ENCODE data around the gene TSHZ2. TPM values are rescaled to one million over a fixed set of nuclear protein-coding genes. Genes with fewer than 3 reads are reported as not detected.

Gene TSHZ2
- total RNA-seq, 1 experiment from 2014 or later: 0.07 TPM

DNA sequence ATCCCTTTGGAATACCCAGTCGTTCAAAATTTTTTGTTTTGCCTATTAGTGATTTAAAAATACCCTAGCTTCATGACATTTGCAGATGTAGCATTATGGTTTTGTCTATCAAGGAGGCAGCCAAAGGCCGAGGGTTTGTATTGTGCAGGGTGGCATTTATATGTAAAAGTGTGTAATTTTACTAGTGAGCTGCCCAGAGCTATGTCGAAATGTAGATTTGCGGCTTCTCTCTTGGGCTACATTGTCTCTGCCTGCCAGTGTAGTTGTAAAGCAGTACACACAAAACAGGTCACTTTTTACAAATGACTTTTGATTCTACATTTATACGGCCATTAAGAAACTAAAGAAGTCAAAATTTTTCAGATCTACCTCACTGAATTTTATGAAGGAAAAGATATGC is 87.7 kb downstream of the TSHZ2 start:
- no peak overlapping the region for H2AFZ ChIP-seq (ENCODE audit: low read depth, low read length, poor library complexity, severe bottlenecking)
- TF ChIP-seq JUND (IDR thresholded peaks at IDR 0.05): no peak
- TF ChIP-seq YY1 (IDR thresholded peaks at IDR 0.05; ENCODE audit: extremely low read depth, insufficient replicate concordance, low read depth, low read length): no peak
- no peak for TF ChIP-seq SP1 (IDR thresholded peaks at IDR 0.05; ENCODE audit: low read depth)
- no peak for TF ChIP-seq ZFX (IDR thresholded peaks at IDR 0.05)
- TF ChIP-seq EZH2 (IDR thresholded peaks at IDR 0.05): no peak
- TF ChIP-seq CBX3 (IDR thresholded peaks at IDR 0.05; ENCODE audit: low read depth): no peak
- no peak for TF ChIP-seq FOSL1 (IDR thresholded peaks at IDR 0.05; ENCODE audit: low read depth)
- no peak for TF ChIP-seq EGR1 (IDR thresholded peaks at IDR 0.05; ENCODE audit: low read depth)
- no peak for TF ChIP-seq CEBPB (IDR thresholded peaks at IDR 0.05; ENCODE audit: low read depth)
- TF ChIP-seq EZH2phosphoT487 (IDR thresholded peaks at IDR 0.05; ENCODE audit: borderline replicate concordance): no peak
- TF ChIP-seq POLR2A (IDR thresholded peaks at IDR 0.05; ENCODE audit: borderline replicate concordance, extremely low read depth, insufficient read depth, insufficient read length): no peak
- no peak for TF ChIP-seq ELF1 (IDR thresholded peaks at IDR 0.05; ENCODE audit: borderline replicate concordance, low read depth)
- POLR2A ChIA-PET: no interaction called here
- H3K4me3 ChIP-seq (replicated peaks in 1 of 2; ENCODE audit: low read depth in 1 of 2, low read length in 2 of 2): no peak overlapping the region
- no peaks in the 10 kb centered on the region for H3K36me3 ChIP-seq (ENCODE audit: control insufficient read depth in 1 of 2, insufficient read depth in 2 of 2, low read length in 2 of 2)
- ATAC-seq (no peak), DNase-seq (ENCODE audit: low read depth, low spot score) (no peak)
- BruUV-seq (replicated peaks): no TSS peak
- H3K9me3 ChIP-seq (ENCODE audit: control insufficient read depth in 1 of 2, insufficient read depth in 1 of 2, low read depth in 1 of 2, low read length in 2 of 2): no peaks in the 10 kb centered on the region
- H4K20me1 ChIP-seq (ENCODE audit: insufficient read depth): no peaks in the 10 kb centered on the region
- intact Hi-C loops (cut with micrococcal nuclease): no loop called here
- no peak overlapping the region for H3K27ac ChIP-seq (ENCODE audit: low read depth, low read length)
- H3K79me2 ChIP-seq (ENCODE audit: insufficient read depth, low read length): no peaks in the 10 kb centered on the region
- no peaks in the 10 kb centered on the region for H3K4me1 ChIP-seq (ENCODE audit: control insufficient read depth in 1 of 2, insufficient read depth in 2 of 2, low read length in 2 of 2)
- H3K4me2 ChIP-seq (ENCODE audit: low read length): no peak overlapping the region
- CTCF ChIA-PET: no interaction called here
- peaks cover 12% of the 10 kb centered on the region; the same call in 1 of the 2 replicates for H3K27me3 ChIP-seq (ENCODE audit: insufficient read depth, low read length)
- RAD21 ChIA-PET (ENCODE audit: low non-redundant PET in 1 of 2, low total read pairs in 2 of 2, uncharacterized antibody in 2 of 2, unreplicated experiment in 2 of 2): no interaction called here
- no peaks in the 10 kb centered on the region for H3K9me2 ChIP-seq (ENCODE audit: insufficient read depth)
- no peak overlapping the region for H3K9ac ChIP-seq (ENCODE audit: low read length)

DNA sequence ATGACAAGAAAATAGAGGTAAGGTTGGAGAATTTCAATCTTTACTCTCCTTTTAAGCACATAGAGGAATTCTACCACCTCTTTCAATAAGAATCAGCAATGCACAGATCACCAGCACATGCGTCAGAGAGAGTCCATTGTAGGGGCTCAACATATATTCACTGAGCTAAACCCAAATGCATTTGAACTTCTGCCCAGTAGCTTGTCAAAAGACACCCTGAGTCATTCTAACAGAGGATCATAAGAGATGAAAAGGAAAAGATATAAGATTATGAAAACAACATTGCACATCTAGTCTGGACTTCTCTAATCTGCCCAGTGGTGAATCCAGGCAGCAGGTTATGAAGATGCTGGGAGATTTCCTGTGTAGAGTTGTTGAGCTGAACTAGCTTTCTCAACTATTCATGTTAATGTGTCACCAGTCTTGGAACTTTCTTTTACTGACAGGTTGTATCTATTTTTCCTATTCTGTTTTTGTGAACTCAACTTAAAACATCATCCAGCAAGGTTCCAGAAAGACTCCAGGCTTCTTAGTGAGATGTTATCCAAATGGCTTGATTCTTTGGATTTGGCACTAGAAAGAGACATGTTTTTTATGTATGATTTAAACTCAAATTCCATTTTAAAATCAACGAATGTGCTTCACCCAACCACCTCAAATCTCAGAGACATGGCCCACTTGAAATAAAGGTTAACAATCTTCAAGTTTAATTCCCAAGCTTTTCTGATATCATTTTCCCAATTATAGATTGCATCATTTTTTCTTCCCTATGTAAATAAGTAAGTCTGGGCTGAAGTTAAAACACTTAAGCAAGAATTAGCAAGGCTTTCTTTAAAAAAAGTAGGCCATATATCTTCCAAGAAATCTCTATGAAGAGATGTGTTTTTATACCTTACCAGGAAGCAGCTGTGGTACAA is 89.3 kb downstream of the TSHZ2 start:
- H3K4me2 ChIP-seq (ENCODE audit: low read length): no peak overlapping the region
- ChIA-PET RAD21 (ENCODE audit: low non-redundant PET in 1 of 2, low total read pairs in 2 of 2, uncharacterized antibody in 2 of 2, unreplicated experiment in 2 of 2) (no interaction called here), POLR2A (no interaction called here), CTCF (no interaction called here)
- no peak overlapping the region for H2AFZ ChIP-seq (ENCODE audit: low read depth, low read length, poor library complexity, severe bottlenecking)
- BruUV-seq (replicated peaks): no TSS peak
- no peaks in the 10 kb centered on the region for H3K9me2 ChIP-seq (ENCODE audit: insufficient read depth)
- TF ChIP-seq EZH2 (IDR thresholded peaks at IDR 0.05): no peak
- TF ChIP-seq, protein P1, sequence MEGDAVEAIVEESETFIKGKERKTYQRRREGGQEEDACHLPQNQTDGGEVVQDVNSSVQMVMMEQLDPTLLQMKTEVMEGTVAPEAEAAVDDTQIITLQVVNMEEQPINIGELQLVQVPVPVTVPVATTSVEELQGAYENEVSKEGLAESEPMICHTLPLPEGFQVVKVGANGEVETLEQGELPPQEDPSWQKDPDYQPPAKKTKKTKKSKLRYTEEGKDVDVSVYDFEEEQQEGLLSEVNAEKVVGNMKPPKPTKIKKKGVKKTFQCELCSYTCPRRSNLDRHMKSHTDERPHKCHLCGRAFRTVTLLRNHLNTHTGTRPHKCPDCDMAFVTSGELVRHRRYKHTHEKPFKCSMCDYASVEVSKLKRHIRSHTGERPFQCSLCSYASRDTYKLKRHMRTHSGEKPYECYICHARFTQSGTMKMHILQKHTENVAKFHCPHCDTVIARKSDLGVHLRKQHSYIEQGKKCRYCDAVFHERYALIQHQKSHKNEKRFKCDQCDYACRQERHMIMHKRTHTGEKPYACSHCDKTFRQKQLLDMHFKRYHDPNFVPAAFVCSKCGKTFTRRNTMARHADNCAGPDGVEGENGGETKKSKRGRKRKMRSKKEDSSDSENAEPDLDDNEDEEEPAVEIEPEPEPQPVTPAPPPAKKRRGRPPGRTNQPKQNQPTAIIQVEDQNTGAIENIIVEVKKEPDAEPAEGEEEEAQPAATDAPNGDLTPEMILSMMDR (IDR thresholded peaks at IDR 0.05 in 2 of 3, conservative IDR thresholded peaks at IDR 0.05 in 1 of 3; ENCODE audit: borderline replicate concordance in 1 of 3, insufficient read depth in 1 of 3, low read depth in 2 of 3, low read length in 2 of 3): no peak
- TF ChIP-seq FOSL1 (IDR thresholded peaks at IDR 0.05; ENCODE audit: low read depth): no peak
- no peaks in the 10 kb centered on the region for H3K9me3 ChIP-seq (ENCODE audit: control insufficient read depth in 1 of 2, insufficient read depth in 1 of 2, low read depth in 1 of 2, low read length in 2 of 2)
- no peaks in the 10 kb centered on the region for H4K20me1 ChIP-seq (ENCODE audit: insufficient read depth)
- H3K4me1 ChIP-seq (ENCODE audit: control insufficient read depth in 1 of 2, insufficient read depth in 2 of 2, low read length in 2 of 2): no peaks in the 10 kb centered on the region
- no peak for DNase-seq (ENCODE audit: low read depth, low spot score)
- no peaks in the 10 kb centered on the region for H3K79me2 ChIP-seq (ENCODE audit: insufficient read depth, low read length)
- no peaks in the 10 kb centered on the region for H3K36me3 ChIP-seq (ENCODE audit: control insufficient read depth in 1 of 2, insufficient read depth in 2 of 2, low read length in 2 of 2)
- H3K27me3 ChIP-seq (ENCODE audit: insufficient read depth, low read length): peaks cover 12% of the 10 kb centered on the region; the same call in 1 of the 2 replicates
- intact Hi-C loops (cut with micrococcal nuclease): no loop called here
- H3K9ac ChIP-seq (ENCODE audit: low read length): no peak overlapping the region
- no peak overlapping the region for H3K27ac ChIP-seq (ENCODE audit: low read depth, low read length)
- no peak for ATAC-seq
- no peak overlapping the region for H3K4me3 ChIP-seq (replicated peaks in 1 of 2; ENCODE audit: low read depth in 1 of 2, low read length in 2 of 2)

Measured in HCT116 (cell line).